ENCODE results near the gene TSHZ2. TPM values are rescaled to one million over a fixed set of nuclear protein-coding genes. Genes with fewer than 3 reads are reported as not detected.
"Not testable (repeated sequence)": the region's sequence is repeated elsewhere in the genome, so short reads cannot be mapped to it uniquely, and the experiment has no call there.

TSHZ2 gene
- total and polyA plus RNA-seq, 4 donors = 0.93 to 8.8 (median 3.8) TPM

DNA sequence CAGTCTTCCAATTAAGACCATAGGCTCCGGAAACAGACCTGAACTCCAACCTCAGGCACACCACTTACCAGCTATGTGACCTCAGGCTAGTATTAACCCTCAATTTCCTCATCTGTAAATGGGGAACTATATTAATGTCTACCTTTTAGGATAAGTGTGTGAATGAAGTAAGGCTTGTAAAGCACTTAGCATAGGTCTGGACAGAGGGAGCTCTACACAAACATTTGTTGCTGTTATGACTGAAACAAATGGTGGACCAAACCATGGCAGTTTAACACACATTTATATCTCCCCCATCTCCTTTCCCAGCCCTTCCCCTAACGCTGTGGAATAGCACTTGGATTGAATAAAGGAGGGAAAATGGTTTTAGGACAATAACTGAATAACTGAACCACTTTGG is 48.7 kb downstream of the TSHZ2 start:
- no peak for ATAC-seq (ENCODE audit: insufficient read depth, low FRiP score)
- no peak overlapping the region for H3K27ac ChIP-seq (ENCODE audit: low read depth in 1 of 2, low read length in 1 of 2)
- WGBS, 2 donors = 69 to 82% methylated on average over 2 of the region's 2 CpGs

GRCh38 chr20:53021934-53022333 is 49.8 kb downstream of the TSHZ2 start:
- Histone ChIP-seq H3K27me3 (ENCODE audit: control insufficient read depth in 3 of 3, insufficient read depth in 3 of 3, low read length in 2 of 3) (no peaks in the 10 kb centered on the region), H3K4me1 (ENCODE audit: control insufficient read depth in 5 of 5, insufficient read depth in 5 of 5, low read length in 5 of 5) (peaks cover 0 to 22% (median 0%) of the 10 kb centered on the region in 5 donors), H3K4me3 (no peak overlapping the region), H3K9ac (ENCODE audit: insufficient read depth in 1 of 2, low read length in 2 of 2) (no peak overlapping the region), H3K9me3 (ENCODE audit: control insufficient read depth in 4 of 4, insufficient read depth in 3 of 4, low read length in 3 of 4) (no peaks in the 10 kb centered on the region), H3K36me3 (ENCODE audit: control insufficient read depth in 4 of 4, insufficient read depth in 4 of 4, low read length in 4 of 4) (no peaks in the 10 kb centered on the region), H3K27ac (ENCODE audit: low read depth in 1 of 2, low read length in 1 of 2) (no peak overlapping the region)
- DNase-seq = no peak
- ATAC-seq (ENCODE audit: insufficient read depth, low FRiP score) = no peak
- TF ChIP-seq, protein P1, sequence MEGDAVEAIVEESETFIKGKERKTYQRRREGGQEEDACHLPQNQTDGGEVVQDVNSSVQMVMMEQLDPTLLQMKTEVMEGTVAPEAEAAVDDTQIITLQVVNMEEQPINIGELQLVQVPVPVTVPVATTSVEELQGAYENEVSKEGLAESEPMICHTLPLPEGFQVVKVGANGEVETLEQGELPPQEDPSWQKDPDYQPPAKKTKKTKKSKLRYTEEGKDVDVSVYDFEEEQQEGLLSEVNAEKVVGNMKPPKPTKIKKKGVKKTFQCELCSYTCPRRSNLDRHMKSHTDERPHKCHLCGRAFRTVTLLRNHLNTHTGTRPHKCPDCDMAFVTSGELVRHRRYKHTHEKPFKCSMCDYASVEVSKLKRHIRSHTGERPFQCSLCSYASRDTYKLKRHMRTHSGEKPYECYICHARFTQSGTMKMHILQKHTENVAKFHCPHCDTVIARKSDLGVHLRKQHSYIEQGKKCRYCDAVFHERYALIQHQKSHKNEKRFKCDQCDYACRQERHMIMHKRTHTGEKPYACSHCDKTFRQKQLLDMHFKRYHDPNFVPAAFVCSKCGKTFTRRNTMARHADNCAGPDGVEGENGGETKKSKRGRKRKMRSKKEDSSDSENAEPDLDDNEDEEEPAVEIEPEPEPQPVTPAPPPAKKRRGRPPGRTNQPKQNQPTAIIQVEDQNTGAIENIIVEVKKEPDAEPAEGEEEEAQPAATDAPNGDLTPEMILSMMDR (IDR thresholded peaks at IDR 0.05; ENCODE audit: control extremely low read depth, extremely low read depth) = no peak
- 77 to 82% methylated on average over 3 of the region's 3 CpGs for WGBS, 2 donors

More for the DNA sequence above, 48.7 kb downstream of the TSHZ2 start:
- Histone ChIP-seq H3K27me3 (ENCODE audit: control insufficient read depth in 3 of 3, insufficient read depth in 3 of 3, low read length in 2 of 3) (no peaks in the 10 kb centered on the region), H3K9ac (ENCODE audit: insufficient read depth in 1 of 2, low read length in 2 of 2) (no peak overlapping the region), H3K4me3 (no peak overlapping the region), H3K9me3 (ENCODE audit: control insufficient read depth in 4 of 4, insufficient read depth in 3 of 4, low read length in 3 of 4) (no peaks in the 10 kb centered on the region), H3K36me3 (ENCODE audit: control insufficient read depth in 4 of 4, insufficient read depth in 4 of 4, low read length in 4 of 4) (no peaks in the 10 kb centered on the region), H3K4me1 (ENCODE audit: control insufficient read depth in 5 of 5, insufficient read depth in 5 of 5, low read length in 5 of 5) (peaks cover 0 to 24% (median 0%) of the 10 kb centered on the region in 5 donors)
- TF ChIP-seq, protein P1 (IDR thresholded peaks at IDR 0.05; ENCODE audit: control extremely low read depth, extremely low read depth) = no peak
- DNase-seq = no peak

- Histone ChIP-seq H3K27me3 (ENCODE audit: control insufficient read depth in 3 of 3, insufficient read depth in 3 of 3, low read length in 2 of 3) (no peaks in the 10 kb centered on the region), H3K4me1 (ENCODE audit: control insufficient read depth in 5 of 5, insufficient read depth in 5 of 5, low read length in 5 of 5) (peaks cover 0 to 8% (median 0%) of the 10 kb centered on the region in 5 donors), H3K4me3 (no peak overlapping the region), H3K9ac (ENCODE audit: insufficient read depth in 1 of 2, low read length in 2 of 2) (no peak overlapping the region), H3K36me3 (ENCODE audit: control insufficient read depth in 4 of 4, insufficient read depth in 4 of 4, low read length in 4 of 4) (no peaks in the 10 kb centered on the region), H3K27ac (ENCODE audit: low read depth in 1 of 2, low read length in 1 of 2) (no peak overlapping the region), H3K9me3 (ENCODE audit: control insufficient read depth in 4 of 4, insufficient read depth in 3 of 4, low read length in 3 of 4) (no peaks in the 10 kb centered on the region)
- ATAC-seq (ENCODE audit: insufficient read depth, low FRiP score) (no peak), DNase-seq (no peak)
- TF ChIP-seq, protein P1 (IDR thresholded peaks at IDR 0.05; ENCODE audit: control extremely low read depth, extremely low read depth) = no peak
- WGBS, 2 donors = 38 to 42% methylated on average over 5 of the region's 5 CpGs
Observed at GRCh38 chr20:53023732-53024520, 51.8 kb downstream of the TSHZ2 start.

GRCh38 chr20:53024653-53025052 is 52.5 kb downstream of the TSHZ2 start:
- not testable (repeated sequence) for H3K4me3 ChIP-seq; H3K9ac ChIP-seq (ENCODE audit: insufficient read depth in 1 of 2, low read length in 2 of 2)

More at GRCh38 chr20:53024653-53025052, 52.5 kb downstream of the TSHZ2 start:
- not testable (repeated sequence) for DNase-seq; H3K4me1 ChIP-seq (ENCODE audit: control insufficient read depth in 5 of 5, insufficient read depth in 5 of 5, low read length in 5 of 5); ATAC-seq (ENCODE audit: insufficient read depth, low FRiP score); H3K27ac ChIP-seq (ENCODE audit: low read depth in 1 of 2, low read length in 1 of 2); H3K9me3 ChIP-seq (ENCODE audit: control insufficient read depth in 4 of 4, insufficient read depth in 3 of 4, low read length in 3 of 4); H3K27me3 ChIP-seq (ENCODE audit: control insufficient read depth in 3 of 3, insufficient read depth in 3 of 3, low read length in 2 of 3); H3K36me3 ChIP-seq (ENCODE audit: control insufficient read depth in 4 of 4, insufficient read depth in 4 of 4, low read length in 4 of 4)
- 92 to 95% methylated on average over 5 of the region's 5 CpGs for WGBS, 2 donors
